HCT116 (cell line): Measurements from ENCODE around the gene ART3. TPM values are rescaled to one million over a fixed set of nuclear protein-coding genes. Genes with fewer than 3 reads are reported as not detected.
A peak's percentile ranks its signal among the peaks of the same experiment; 100 is the strongest.

Experiments used
- ATAC-seq: fragments of 200-7000 bp; cut with Tn5 transposase; 2 replicates; pipeline ENCODE4 v1.9.1; 2020; ENCODE audit warnings: mild to moderate bottlenecking, moderate library complexity
- BruUV-seq: library from RNA; stranded (reverse); fragments of 400-500 nt; replicated peaks from 2 replicates; lab custom pipeline; 2021; lab: Mats Ljungman, UMichigan
- CTCF ChIA-PET: fragments of 300-600 bp; sonication (Branson Sonifier 250); formaldehyde crosslinking; loops from one replicate; lab custom pipeline; 2021; ENCODE audit warnings: antibody characterized with exemption; lab: Charles Lee
- POLR2A ChIA-PET: fragments of 300-600, 350-600 bp; sonication (Branson Sonifier 250); formaldehyde crosslinking; loops from one replicate; lab custom pipeline; 2021; ENCODE audit warnings: antibody characterized with exemption; lab: Charles Lee
- RAD21 ChIA-PET, 2 experiments: fragments of 300-600 bp; sonication (Branson Sonifier 250); formaldehyde crosslinking; loops; one replicate each; lab custom pipeline; 2023; ENCODE audit warnings: low total read pairs in 2 of 2; ENCODE audit not compliant: uncharacterized antibody in 2 of 2, unreplicated experiment in 2 of 2, low non-redundant PET in 1 of 2; lab: Charles Lee
- DNase-seq: peaks from one replicate; pipeline ENCODE4 v3.0.0-alpha.2; 2010; ENCODE audit warnings: low read depth, low spot score
- H2AFZ ChIP-seq: fragments of 200-600 bp; shearing (Covaris generic), sonication (generic); 2 replicates; pipeline ENCODE4 v1.6.1; 2017; ENCODE audit warnings: low read depth, mixed run types, mixed read lengths, antibody characterized with exemption, low read length; ENCODE audit not compliant: poor library complexity, severe bottlenecking
- H3K27ac ChIP-seq: 2 replicates; pipeline ENCODE4 v1.5.1; 2012; ENCODE audit warnings: low read depth, low read length
- H3K27me3 ChIP-seq: fragments of 200-600 bp; sonication (generic); 2 replicates; pipeline ENCODE4 v1.6.1; 2016; ENCODE audit warnings: mixed run types, low read length, mixed read lengths; ENCODE audit not compliant: insufficient read depth
- H3K36me3 ChIP-seq, 2 experiments: fragments of 200-500 bp in 1 of 2; fragments of 200-600 bp in 1 of 2; sonication (Bioruptor generic) in 1 of 2; sonication (generic) in 1 of 2; 2 replicates each; pipeline versions ENCODE4 v1.5.1 to v1.6.1; 2014 to 2016; ENCODE audit warnings: low read length in 2 of 2, inconsistent platforms in 1 of 2, mixed read lengths in 1 of 2, mixed run types in 1 of 2; ENCODE audit not compliant: insufficient read depth in 2 of 2, control insufficient read depth in 1 of 2
- H3K4me1 ChIP-seq, 2 experiments: fragments of 200-600 bp in 1 of 2; sonication (generic) in 1 of 2; 2 replicates each; pipeline versions ENCODE4 v1.5.1 to v1.6.1; 2012 to 2017; ENCODE audit warnings: low read length in 2 of 2, inconsistent platforms in 1 of 2, mild to moderate bottlenecking in 1 of 2, mixed read lengths in 1 of 2, mixed run types in 1 of 2, moderate library complexity in 1 of 2; ENCODE audit not compliant: insufficient read depth in 2 of 2, control insufficient read depth in 1 of 2
- H3K4me2 ChIP-seq: fragments of 200-600 bp; sonication (generic); 2 replicates; pipeline ENCODE4 v1.6.1; 2017; ENCODE audit warnings: mixed run types, low read length, mixed read lengths
- H3K4me3 ChIP-seq, 2 experiments: fragments of 200-600 bp in 1 of 2; sonication (generic) in 1 of 2; replicated peaks in 1 of 2; 2 replicates each; pipeline ENCODE4 v1.5.1; 2011 to 2016; ENCODE audit warnings: low read length in 2 of 2, control low read depth in 1 of 2, low read depth in 1 of 2, mild to moderate bottlenecking in 1 of 2, mixed read lengths in 1 of 2, mixed run types in 1 of 2
- H3K79me2 ChIP-seq: fragments of 200-600 bp; sonication (generic); 2 replicates; pipeline ENCODE4 v1.6.1; 2017; ENCODE audit warnings: mild to moderate bottlenecking, mixed run types, low read length, moderate library complexity, mixed read lengths; ENCODE audit not compliant: insufficient read depth
- H3K9ac ChIP-seq: fragments of 200-600 bp; sonication (generic); 2 replicates; pipeline ENCODE4 v1.6.1; 2016; ENCODE audit warnings: low read length, mixed read lengths
- H3K9me2 ChIP-seq: fragments of 200-600 bp; sonication (generic), shearing (Covaris generic); 2 replicates; pipeline ENCODE4 v1.6.1; 2017; ENCODE audit warnings: mixed run types, mild to moderate bottlenecking, moderate library complexity; ENCODE audit not compliant: insufficient read depth
- H3K9me3 ChIP-seq, 2 experiments: fragments of 200-500 bp in 1 of 2; fragments of 200-600 bp in 1 of 2; sonication (Bioruptor generic) in 1 of 2; sonication (generic) in 1 of 2; 2 replicates each; pipeline ENCODE4 v1.6.1; 2014 to 2017; ENCODE audit warnings: low read length in 2 of 2, mixed read lengths in 2 of 2, inconsistent platforms in 1 of 2, low read depth in 1 of 2, mild to moderate bottlenecking in 1 of 2, mixed run types in 1 of 2, moderate library complexity in 1 of 2; ENCODE audit not compliant: control insufficient read depth in 1 of 2, insufficient read depth in 1 of 2
- H4K20me1 ChIP-seq: fragments of 200-600 bp; sonication (generic), shearing (Covaris generic); 2 replicates; pipeline ENCODE4 v1.6.1; 2017; ENCODE audit warnings: mixed run types, mild to moderate bottlenecking, moderate library complexity; ENCODE audit not compliant: insufficient read depth
- CTCF ChIP-seq, 3 experiments: fragments of 200-600 bp in 1 of 3; sonication (generic) in 1 of 3; IDR thresholded peaks in 2 of 3; conservative IDR thresholded peaks in 1 of 3; 2 replicates each; pipeline ENCODE4 v1.5.1; 2012 to 2017; ENCODE audit warnings: low read depth in 2 of 3, low read length in 2 of 3, antibody characterized with exemption in 1 of 3, borderline replicate concordance in 1 of 3, control low read depth in 1 of 3, mild to moderate bottlenecking in 1 of 3, mixed read lengths in 1 of 3, mixed run types in 1 of 3, moderate library complexity in 1 of 3; ENCODE audit not compliant: insufficient read depth in 1 of 3
- ELF1 ChIP-seq: IDR thresholded peaks from 2 replicates; pipeline ENCODE4 v1.6.1; 2012; ENCODE audit warnings: low read depth, borderline replicate concordance
- JUND ChIP-seq: IDR thresholded peaks from 2 replicates; pipeline ENCODE4 v1.6.1; 2012
- MAX ChIP-seq: IDR thresholded peaks from 2 replicates; pipeline ENCODE4 v1.6.1; 2012
- RAD21 ChIP-seq: IDR thresholded peaks from 2 replicates; pipeline ENCODE4 v1.6.1; 2012; ENCODE audit warnings: low read depth, mild to moderate bottlenecking
- YY1 ChIP-seq: IDR thresholded peaks from 2 replicates; pipeline ENCODE4 v1.6.1; 2011; ENCODE audit warnings: low read length, low read depth, moderate library complexity, mild to moderate bottlenecking; ENCODE audit not compliant: insufficient replicate concordance; ENCODE audit errors: extremely low read depth
- ZBTB33 ChIP-seq: IDR thresholded peaks from 2 replicates; pipeline ENCODE4 v1.6.1; 2011; ENCODE audit warnings: mild to moderate bottlenecking, low read length, moderate library complexity; ENCODE audit not compliant: insufficient replicate concordance; ENCODE audit errors: extremely low read depth
- ZNF274 ChIP-seq: fragments of 200-500 bp; sonication (Bioruptor generic); IDR thresholded peaks from 2 replicates; pipeline ENCODE4 v1.6.1; 2014; ENCODE audit warnings: mild to moderate bottlenecking, low read depth, low read length, inconsistent platforms
- intact Hi-C: fragments of 100-400 bp; cut with micrococcal nuclease; formaldehyde crosslinking; loops from 2 replicates; pipeline ENCODE4 v1.10.0; 2022
- total RNA-seq: library from RNA; stranded (reverse); gene quantifications from one replicate; pipeline ENCODE4 v1.2.1, GENCODE V29; 2021; ENCODE audit not compliant: unreplicated experiment

ART3 gene
- total RNA-seq, 1 experiment from 2014 or later, result not detected

GRCh38 chr4:76066546-76066945 lies 8.0 kb upstream of the ART3 start:
- DNase-seq, result no peak
- no peaks in the 10 kb centered on the region for H3K9me2 ChIP-seq
- RAD21 ChIA-PET, result no interaction called here
- CTCF ChIA-PET, result no interaction called here
- H2AFZ ChIP-seq, result no peak overlapping the region
- TF ChIP-seq ZNF274, result no peak
- no peak for TF ChIP-seq ELF1
- no peak for TF ChIP-seq MAX
- H3K36me3 ChIP-seq, result no peaks in the 10 kb centered on the region
- ATAC-seq, result no peak
- no peak overlapping the region for H3K9ac ChIP-seq
- H3K27ac ChIP-seq, result no peak overlapping the region
- intact Hi-C loops, result loop anchor here (5.0 kb wide), 1 partner anchor 149 kb away; no protein-coding TSS in a partner anchor
- no peaks in the 10 kb centered on the region for H4K20me1 ChIP-seq
- BruUV-seq, result no TSS peak
- H3K4me3 ChIP-seq, result no peak overlapping the region
- H3K79me2 ChIP-seq, result no peaks in the 10 kb centered on the region
- no peaks in the 10 kb centered on the region for H3K9me3 ChIP-seq
- no peaks in the 10 kb centered on the region for H3K4me1 ChIP-seq
- POLR2A ChIA-PET, result no interaction called here
- no peak overlapping the region for H3K4me2 ChIP-seq
- H3K27me3 ChIP-seq, result no peaks in the 10 kb centered on the region

- Histone ChIP-seq H3K27me3 (no peaks in the 10 kb centered on the region), H3K4me3 (no peak overlapping the region), H3K9me3 (no peaks in the 10 kb centered on the region), H3K9ac (no peak overlapping the region), H3K79me2 (no peaks in the 10 kb centered on the region), H3K36me3 (no peaks in the 10 kb centered on the region), H3K4me1 (no peaks in the 10 kb centered on the region), H4K20me1 (no peaks in the 10 kb centered on the region), H3K9me2 (no peaks in the 10 kb centered on the region), H2AFZ (peak overlapping the region; percentile 63), H3K27ac (no peak overlapping the region), H3K4me2 (no peak overlapping the region)
- ATAC-seq (peak; percentile 99), DNase-seq (peak; percentile 59)
- BruUV-seq, result no TSS peak
- no peak for TF ChIP-seq ZBTB33
- no peak for TF ChIP-seq JUND
- TF ChIP-seq RAD21, result peak; percentile 87
- peak; percentile 55 for TF ChIP-seq YY1
- TF ChIP-seq CTCF (IDR thresholded peaks at IDR 0.05 in 2 of 3, conservative IDR thresholded peaks at IDR 0.05 in 1 of 3; ENCODE audit: borderline replicate concordance in 1 of 3, insufficient read depth in 1 of 3, low read depth in 2 of 3, low read length in 2 of 3), result peak; percentile 78 to 85 (median 85)
- ChIA-PET CTCF (no interaction called here), RAD21 (no interaction called here), POLR2A (no interaction called here)
- intact Hi-C loops, result loop anchor here (1.0 to 5.0 kb wide), 2 partner anchors 71 to 150 kb away; no protein-coding TSS in a partner anchor
These were observed 6.7 kb upstream of the ART3 start for GRCh38 chr4:76067652-76068286.
